Osteocyte (in vitro differentiated cells): Measurements from ENCODE around the gene RHO. TPM values are rescaled to one million over a fixed set of nuclear protein-coding genes. Genes with fewer than 3 reads are reported as not detected.

ENCODE experiments used
- DNase-seq: peaks from one replicate; pipeline ENCODE4 v3.0.0; 2021; ENCODE audit warnings: mixed read lengths; ENCODE audit not compliant: unreplicated experiment; ENCODE audit errors: extremely low spot score
- H3K27ac Mint-ChIP-seq: one replicate; pipeline ENCODE4 v1.8.0; 2021; ENCODE audit warnings: mild to moderate bottlenecking, mixed read lengths; ENCODE audit not compliant: unreplicated experiment
- H3K27me3 Mint-ChIP-seq: one replicate; pipeline ENCODE4 v1.8.0; 2021; ENCODE audit warnings: mixed read lengths; ENCODE audit not compliant: unreplicated experiment
- H3K36me3 Mint-ChIP-seq: one replicate; pipeline ENCODE4 v1.8.0; 2021; ENCODE audit warnings: mixed read lengths; ENCODE audit not compliant: unreplicated experiment
- H3K4me1 Mint-ChIP-seq: one replicate; pipeline ENCODE4 v1.8.0; 2021; ENCODE audit warnings: mixed read lengths; ENCODE audit not compliant: unreplicated experiment
- H3K4me3 Mint-ChIP-seq: one replicate; pipeline ENCODE4 v1.8.0; 2021; ENCODE audit warnings: mild to moderate bottlenecking, moderate library complexity, mixed read lengths; ENCODE audit not compliant: unreplicated experiment
- H3K9me3 Mint-ChIP-seq: one replicate; pipeline ENCODE4 v1.8.0; 2021; ENCODE audit warnings: mixed read lengths; ENCODE audit not compliant: unreplicated experiment
- total RNA-seq: library from RNA; stranded (reverse); gene quantifications from 2 replicates; pipeline ENCODE4 v1.2.1, GENCODE V29; 2021
- TF ChIP-seq, protein P1 (sequence below): fragments of 200-600 bp; sonication (generic); IDR thresholded peaks from 2 replicates; pipeline ENCODE4 v1.5.0; 2021; ENCODE audit warnings: antibody characterized with exemption, mild to moderate bottlenecking, moderate library complexity

Gene RHO
- total RNA-seq, 1 donor from 2014 or later = not detected

DNA sequence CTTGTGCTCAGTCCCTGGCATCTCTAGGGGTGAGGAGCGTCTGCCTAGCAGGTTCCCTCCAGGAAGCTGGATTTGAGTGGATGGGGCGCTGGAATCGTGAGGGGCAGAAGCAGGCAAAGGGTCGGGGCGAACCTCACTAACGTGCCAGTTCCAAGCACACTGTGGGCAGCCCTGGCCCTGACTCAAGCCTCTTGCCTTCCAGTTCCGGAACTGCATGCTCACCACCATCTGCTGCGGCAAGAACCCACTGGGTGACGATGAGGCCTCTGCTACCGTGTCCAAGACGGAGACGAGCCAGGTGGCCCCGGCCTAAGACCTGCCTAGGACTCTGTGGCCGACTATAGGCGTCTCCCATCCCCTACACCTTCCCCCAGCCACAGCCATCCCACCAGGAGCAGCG, 5.0 kb downstream of the RHO start:
- DNase-seq = no peak
- Mint-ChIP-seq H3K4me3 (no peak overlapping the region), H3K9me3 (no peaks in the 10 kb centered on the region), H3K36me3 (no peaks in the 10 kb centered on the region), H3K27ac (no peak overlapping the region), H3K27me3 (no peaks in the 10 kb centered on the region), H3K4me1 (peaks cover 38% of the 10 kb centered on the region)
- TF ChIP-seq, protein P1, sequence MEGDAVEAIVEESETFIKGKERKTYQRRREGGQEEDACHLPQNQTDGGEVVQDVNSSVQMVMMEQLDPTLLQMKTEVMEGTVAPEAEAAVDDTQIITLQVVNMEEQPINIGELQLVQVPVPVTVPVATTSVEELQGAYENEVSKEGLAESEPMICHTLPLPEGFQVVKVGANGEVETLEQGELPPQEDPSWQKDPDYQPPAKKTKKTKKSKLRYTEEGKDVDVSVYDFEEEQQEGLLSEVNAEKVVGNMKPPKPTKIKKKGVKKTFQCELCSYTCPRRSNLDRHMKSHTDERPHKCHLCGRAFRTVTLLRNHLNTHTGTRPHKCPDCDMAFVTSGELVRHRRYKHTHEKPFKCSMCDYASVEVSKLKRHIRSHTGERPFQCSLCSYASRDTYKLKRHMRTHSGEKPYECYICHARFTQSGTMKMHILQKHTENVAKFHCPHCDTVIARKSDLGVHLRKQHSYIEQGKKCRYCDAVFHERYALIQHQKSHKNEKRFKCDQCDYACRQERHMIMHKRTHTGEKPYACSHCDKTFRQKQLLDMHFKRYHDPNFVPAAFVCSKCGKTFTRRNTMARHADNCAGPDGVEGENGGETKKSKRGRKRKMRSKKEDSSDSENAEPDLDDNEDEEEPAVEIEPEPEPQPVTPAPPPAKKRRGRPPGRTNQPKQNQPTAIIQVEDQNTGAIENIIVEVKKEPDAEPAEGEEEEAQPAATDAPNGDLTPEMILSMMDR = no peak

DNA sequence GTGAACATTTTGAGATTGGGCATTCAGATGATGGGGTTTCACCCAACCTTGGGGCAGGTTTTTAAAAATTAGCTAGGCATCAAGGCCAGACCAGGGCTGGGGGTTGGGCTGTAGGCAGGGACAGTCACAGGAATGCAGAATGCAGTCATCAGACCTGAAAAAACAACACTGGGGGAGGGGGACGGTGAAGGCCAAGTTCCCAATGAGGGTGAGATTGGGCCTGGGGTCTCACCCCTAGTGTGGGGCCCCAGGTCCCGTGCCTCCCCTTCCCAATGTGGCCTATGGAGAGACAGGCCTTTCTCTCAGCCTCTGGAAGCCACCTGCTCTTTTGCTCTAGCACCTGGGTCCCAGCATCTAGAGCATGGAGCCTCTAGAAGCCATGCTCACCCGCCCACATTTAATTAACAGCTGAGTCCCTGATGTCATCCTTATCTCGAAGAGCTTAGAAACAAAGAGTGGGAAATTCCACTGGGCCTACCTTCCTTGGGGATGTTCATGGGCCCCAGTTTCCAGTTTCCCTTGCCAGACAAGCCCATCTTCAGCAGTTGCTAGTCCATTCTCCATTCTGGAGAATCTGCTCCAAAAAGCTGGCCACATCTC, 6.1 kb downstream of the RHO start:
- Mint-ChIP-seq H3K9me3 (no peaks in the 10 kb centered on the region), H3K27ac (no peak overlapping the region), H3K27me3 (no peaks in the 10 kb centered on the region), H3K36me3 (no peaks in the 10 kb centered on the region), H3K4me1 (peaks cover 41% of the 10 kb centered on the region), H3K4me3 (no peak overlapping the region)
- DNase-seq = no peak
- TF ChIP-seq, protein P1 = no peak

DNA sequence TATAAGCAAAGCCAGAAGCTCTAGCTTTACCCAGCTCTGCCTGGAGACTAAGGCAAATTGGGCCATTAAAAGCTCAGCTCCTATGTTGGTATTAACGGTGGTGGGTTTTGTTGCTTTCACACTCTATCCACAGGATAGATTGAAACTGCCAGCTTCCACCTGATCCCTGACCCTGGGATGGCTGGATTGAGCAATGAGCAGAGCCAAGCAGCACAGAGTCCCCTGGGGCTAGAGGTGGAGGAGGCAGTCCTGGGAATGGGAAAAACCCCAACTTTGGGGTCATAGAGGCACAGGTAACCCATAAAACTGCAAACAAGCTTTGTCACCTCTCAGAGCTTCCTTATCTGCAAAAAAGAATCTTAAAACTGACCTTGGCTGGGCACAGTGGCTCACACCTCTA, 6.6 kb downstream of the RHO start:
- Mint-ChIP-seq H3K9me3 (no peaks in the 10 kb centered on the region), H3K36me3 (no peaks in the 10 kb centered on the region), H3K27ac (no peak overlapping the region), H3K4me1 (peaks cover 40% of the 10 kb centered on the region), H3K4me3 (no peak overlapping the region), H3K27me3 (no peaks in the 10 kb centered on the region)
- no peak for DNase-seq
- TF ChIP-seq, protein P1 = no peak

DNA sequence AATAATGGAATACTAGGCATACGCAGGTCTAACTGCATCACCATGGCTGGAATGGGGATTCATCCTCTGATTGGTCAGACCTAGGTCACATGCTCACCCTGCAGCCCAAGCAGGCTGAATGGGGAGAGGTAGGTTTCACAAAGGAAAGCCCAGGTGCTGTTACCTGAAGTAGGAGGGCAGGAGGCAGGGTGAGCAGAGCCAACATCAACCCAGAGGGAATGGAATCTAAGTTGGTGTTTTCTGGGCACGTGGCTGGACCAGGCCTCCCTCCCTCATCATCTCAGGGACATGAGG, 7.9 kb downstream of the RHO start:
- H3K27ac Mint-ChIP-seq = no peak overlapping the region

DNA sequence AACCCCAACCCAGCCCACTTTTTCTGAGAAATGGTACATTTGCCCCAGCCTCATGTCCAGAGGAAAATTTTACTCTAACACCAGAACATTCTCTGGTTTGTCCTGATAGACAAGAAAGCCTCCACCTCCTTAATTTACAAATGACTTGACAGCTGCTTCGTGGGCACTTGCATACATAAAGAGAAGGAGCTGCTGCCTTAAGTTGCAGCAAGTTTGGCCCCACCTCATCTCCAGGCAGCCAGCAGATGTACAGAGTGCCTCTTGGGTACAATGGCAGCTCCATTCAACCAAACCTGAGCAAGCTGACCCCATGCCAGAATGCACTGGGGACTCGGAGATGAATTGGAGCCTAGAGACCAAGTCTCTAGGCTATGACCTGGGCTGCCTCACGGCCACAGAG, 8.4 kb downstream of the RHO start:
- no peaks in the 10 kb centered on the region for H3K9me3 Mint-ChIP-seq
- no peak overlapping the region for H3K27ac Mint-ChIP-seq
- no peaks in the 10 kb centered on the region for H3K36me3 Mint-ChIP-seq
- TF ChIP-seq, protein P1 = no peak
- H3K4me3 Mint-ChIP-seq = no peak overlapping the region
- H3K27me3 Mint-ChIP-seq = no peaks in the 10 kb centered on the region
- peaks cover 26% of the 10 kb centered on the region for H3K4me1 Mint-ChIP-seq
- DNase-seq = no peak

More for the DNA sequence above, 7.9 kb downstream of the RHO start:
- Mint-ChIP-seq H3K9me3 (no peaks in the 10 kb centered on the region), H3K27me3 (no peaks in the 10 kb centered on the region), H3K4me3 (no peak overlapping the region), H3K4me1 (peaks cover 29% of the 10 kb centered on the region), H3K36me3 (no peaks in the 10 kb centered on the region)
- DNase-seq = no peak
- TF ChIP-seq, protein P1 = no peak
